ENCODE results near the gene SLC29A2. TPM values are rescaled to one million over a fixed set of nuclear protein-coding genes. Genes with fewer than 3 reads are reported as not detected.

SLC29A2 gene
- total and polyA plus RNA-seq, 2 donors from 2014 or later = 10.4 to 17.5 TPM

DNA sequence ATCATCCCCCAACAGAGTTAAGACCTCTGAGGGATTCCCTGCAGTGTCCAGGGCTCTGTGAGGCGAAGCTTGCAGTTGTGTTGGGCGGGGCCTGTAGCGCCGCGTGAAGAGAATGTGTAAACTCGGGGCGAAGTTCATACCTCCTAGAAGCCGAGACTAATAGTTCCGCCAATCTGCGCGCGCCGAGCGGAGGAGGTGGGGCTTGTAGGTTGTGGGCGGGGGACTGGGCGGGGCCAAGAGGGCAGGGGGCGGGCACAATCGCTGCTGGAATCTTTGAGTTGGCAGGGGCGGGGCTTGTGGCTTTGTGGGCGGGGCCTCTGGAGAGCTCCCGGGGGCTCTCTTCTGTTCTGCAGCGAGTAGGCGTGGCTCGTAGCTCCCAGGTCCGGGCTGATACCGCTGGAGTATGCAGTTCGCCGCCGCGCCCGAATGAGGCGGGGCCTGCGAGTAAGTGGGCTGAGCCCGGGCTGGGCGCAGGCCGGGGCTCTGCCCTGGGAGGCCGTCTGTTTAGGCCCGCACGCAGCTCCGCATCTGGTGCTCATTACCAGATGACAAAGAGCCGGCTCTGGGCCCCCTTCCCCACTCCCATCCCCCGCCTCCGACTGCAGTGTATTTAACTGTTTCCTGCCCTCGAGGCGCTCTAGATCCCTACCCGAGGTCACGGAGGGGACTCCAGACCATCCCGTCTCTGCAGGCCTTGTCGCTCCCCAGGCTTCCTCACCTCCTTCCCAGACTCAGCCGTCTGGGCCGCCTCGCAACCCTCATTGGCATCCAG, 58.8 kb downstream of the SLC29A2 start:
- Histone ChIP-seq H3K9ac (ENCODE audit: low read length in 3 of 3) (peak overlapping the region in 2 of 3 donors; percentile 63 to 65), H3K36me3 (ENCODE audit: control insufficient read depth in 2 of 3, insufficient read depth in 3 of 3, low read length in 3 of 3) (no peaks in the 10 kb centered on the region), H3K27me3 (ENCODE audit: control insufficient read depth, insufficient read depth, low read length) (no peaks in the 10 kb centered on the region), H3K9me3 (ENCODE audit: control insufficient read depth in 2 of 3, insufficient read depth in 1 of 3, low read length in 3 of 3) (no peaks in the 10 kb centered on the region), H3K4me1 (ENCODE audit: control insufficient read depth in 2 of 3, insufficient read depth in 2 of 3, low read depth in 1 of 3, low read length in 3 of 3) (peaks cover 0 to 7% (median 0%) of the 10 kb centered on the region in 3 donors), H3K4me3 (ENCODE audit: low read length in 3 of 3) (peak overlapping the region; percentile 59 to 82 (median 71)), H3K27ac (ENCODE audit: low read depth in 2 of 2, low read length in 2 of 2) (peak overlapping the region; percentile 85 to 92)
- peak; percentile 99 to 100 (median 99) for DNase-seq
- no peak for FAIRE-seq
- intact Hi-C loops (cut with DNase I) = no loop called here
- TF ChIP-seq, protein P1, sequence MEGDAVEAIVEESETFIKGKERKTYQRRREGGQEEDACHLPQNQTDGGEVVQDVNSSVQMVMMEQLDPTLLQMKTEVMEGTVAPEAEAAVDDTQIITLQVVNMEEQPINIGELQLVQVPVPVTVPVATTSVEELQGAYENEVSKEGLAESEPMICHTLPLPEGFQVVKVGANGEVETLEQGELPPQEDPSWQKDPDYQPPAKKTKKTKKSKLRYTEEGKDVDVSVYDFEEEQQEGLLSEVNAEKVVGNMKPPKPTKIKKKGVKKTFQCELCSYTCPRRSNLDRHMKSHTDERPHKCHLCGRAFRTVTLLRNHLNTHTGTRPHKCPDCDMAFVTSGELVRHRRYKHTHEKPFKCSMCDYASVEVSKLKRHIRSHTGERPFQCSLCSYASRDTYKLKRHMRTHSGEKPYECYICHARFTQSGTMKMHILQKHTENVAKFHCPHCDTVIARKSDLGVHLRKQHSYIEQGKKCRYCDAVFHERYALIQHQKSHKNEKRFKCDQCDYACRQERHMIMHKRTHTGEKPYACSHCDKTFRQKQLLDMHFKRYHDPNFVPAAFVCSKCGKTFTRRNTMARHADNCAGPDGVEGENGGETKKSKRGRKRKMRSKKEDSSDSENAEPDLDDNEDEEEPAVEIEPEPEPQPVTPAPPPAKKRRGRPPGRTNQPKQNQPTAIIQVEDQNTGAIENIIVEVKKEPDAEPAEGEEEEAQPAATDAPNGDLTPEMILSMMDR (IDR thresholded peaks at IDR 0.05; ENCODE audit: borderline replicate concordance, extremely low read depth, insufficient read depth) = no peak

Other genes starting within 250 kb of the SLC29A2 start
- gene KLC2, start 114.1 kb downstream of the SLC29A2 start, total RNA-seq = 30.6 TPM
- 16.2 TPM for gene KLC2, start 114.1 kb downstream of the SLC29A2 start, polyA plus RNA-seq (ENCODE audit: insufficient read depth, low read depth, low replicate concordance)
- gene RAB1B, start 103.1 kb downstream of the SLC29A2 start, total RNA-seq = 153 TPM
- 197 TPM for gene RAB1B, start 103.1 kb downstream of the SLC29A2 start, polyA plus RNA-seq (ENCODE audit: insufficient read depth, low read depth, low replicate concordance)
- 0.63 TPM for gene CNIH2, start 93.6 kb downstream of the SLC29A2 start, total RNA-seq
- gene CNIH2, start 93.6 kb downstream of the SLC29A2 start, polyA plus RNA-seq (ENCODE audit: insufficient read depth, low read depth, low replicate concordance) = not detected
- gene YIF1A, start 82.6 kb downstream of the SLC29A2 start, total RNA-seq = 92.1 TPM
- 115 TPM for gene YIF1A, start 82.6 kb downstream of the SLC29A2 start, polyA plus RNA-seq (ENCODE audit: insufficient read depth, low read depth, low replicate concordance)
- gene TMEM151A, start 79.9 kb downstream of the SLC29A2 start, total RNA-seq = 0.19 TPM
- not detected for gene TMEM151A, start 79.9 kb downstream of the SLC29A2 start, polyA plus RNA-seq (ENCODE audit: insufficient read depth, low read depth, low replicate concordance)
- gene CD248, start 54.7 kb downstream of the SLC29A2 start, total RNA-seq = 22.9 TPM
- 14.8 TPM for gene CD248, start 54.7 kb downstream of the SLC29A2 start, polyA plus RNA-seq (ENCODE audit: insufficient read depth, low read depth, low replicate concordance)
- 9.2 TPM for gene RIN1, start 35.3 kb downstream of the SLC29A2 start, total RNA-seq
- 2.3 TPM for gene RIN1, start 35.3 kb downstream of the SLC29A2 start, polyA plus RNA-seq (ENCODE audit: insufficient read depth, low read depth, low replicate concordance)
- 32.8 TPM for gene BRMS1, start 26.7 kb downstream of the SLC29A2 start, total RNA-seq
- 69.7 TPM for gene BRMS1, start 26.7 kb downstream of the SLC29A2 start, polyA plus RNA-seq (ENCODE audit: insufficient read depth, low read depth, low replicate concordance)
- 21.7 TPM for gene B4GAT1, start 24.1 kb downstream of the SLC29A2 start, total RNA-seq
- gene B4GAT1, start 24.1 kb downstream of the SLC29A2 start, polyA plus RNA-seq (ENCODE audit: insufficient read depth, low read depth, low replicate concordance) = 59.9 TPM
- 0.19 TPM for gene NPAS4, start 49.3 kb upstream of the SLC29A2 start, total RNA-seq
- gene NPAS4, start 49.3 kb upstream of the SLC29A2 start, polyA plus RNA-seq (ENCODE audit: insufficient read depth, low read depth, low replicate concordance) = not detected
- 34.1 TPM for gene MRPL11, start 67.1 kb upstream of the SLC29A2 start, total RNA-seq
- 97.3 TPM for gene MRPL11, start 67.1 kb upstream of the SLC29A2 start, polyA plus RNA-seq (ENCODE audit: insufficient read depth, low read depth, low replicate concordance)
- gene PELI3, start 95.1 kb upstream of the SLC29A2 start, total RNA-seq = 8.1 TPM
- gene PELI3, start 95.1 kb upstream of the SLC29A2 start, polyA plus RNA-seq (ENCODE audit: insufficient read depth, low read depth, low replicate concordance) = 9.1 TPM
- gene DPP3, start 108.7 kb upstream of the SLC29A2 start, total RNA-seq = 41.7 TPM
- gene DPP3, start 108.7 kb upstream of the SLC29A2 start, polyA plus RNA-seq (ENCODE audit: insufficient read depth, low read depth, low replicate concordance) = 32.9 TPM
- 85.4 TPM for gene BBS1, start 138.9 kb upstream of the SLC29A2 start, total RNA-seq
- gene BBS1, start 138.9 kb upstream of the SLC29A2 start, polyA plus RNA-seq (ENCODE audit: insufficient read depth, low read depth, low replicate concordance) = 30.1 TPM
- gene ZDHHC24, start 174.3 kb upstream of the SLC29A2 start, total RNA-seq = 18.7 TPM
- 13.2 TPM for gene ZDHHC24, start 174.3 kb upstream of the SLC29A2 start, polyA plus RNA-seq (ENCODE audit: insufficient read depth, low read depth, low replicate concordance)
- 0.16 TPM for gene ACTN3, start 175.1 kb upstream of the SLC29A2 start, total RNA-seq
- not detected for gene ACTN3, start 175.1 kb upstream of the SLC29A2 start, polyA plus RNA-seq (ENCODE audit: insufficient read depth, low read depth, low replicate concordance)
- gene CTSF, start 196.8 kb upstream of the SLC29A2 start, total RNA-seq = 58.0 TPM
- 80.4 TPM for gene CTSF, start 196.8 kb upstream of the SLC29A2 start, polyA plus RNA-seq (ENCODE audit: insufficient read depth, low read depth, low replicate concordance)
- gene CCDC87, start 221.3 kb upstream of the SLC29A2 start, total RNA-seq = 1.0 TPM
- 0.13 TPM for gene CCDC87, start 221.3 kb upstream of the SLC29A2 start, polyA plus RNA-seq (ENCODE audit: insufficient read depth, low read depth, low replicate concordance)
- gene CCS, start 221.4 kb upstream of the SLC29A2 start, total RNA-seq = 40.7 TPM
- gene CCS, start 221.4 kb upstream of the SLC29A2 start, polyA plus RNA-seq (ENCODE audit: insufficient read depth, low read depth, low replicate concordance) = 78.7 TPM
- gene RBM14, start 244.9 kb upstream of the SLC29A2 start, total RNA-seq = 80.6 TPM
- gene RBM14, start 244.9 kb upstream of the SLC29A2 start, polyA plus RNA-seq (ENCODE audit: insufficient read depth, low read depth, low replicate concordance) = 35.9 TPM

All from kidney (tissue), 14 donors.